Activated naive CD4-positive, alpha-beta T cell treated with anti-CD3 and anti-CD28 coated beads for 36 hours (primary cell): Measurements from ENCODE around the gene PJA1. TPM values are rescaled to one million over a fixed set of nuclear protein-coding genes. Genes with fewer than 3 reads are reported as not detected.

Experiments
- CTCF ChIA-PET: fragments of 350-600 bp; sonication (Branson Sonifier 250); formaldehyde crosslinking; loops from one replicate; lab custom pipeline; 2021; ENCODE audit warnings: antibody characterized with exemption; lab: Charles Lee
- DNase-seq: peaks from one replicate; pipeline ENCODE4 v3.0.0-alpha.2; 2020
- H3K27ac Mint-ChIP-seq: one replicate; pipeline ENCODE4 v1.8.0; 2021; ENCODE audit warnings: mild to moderate bottlenecking, mixed read lengths
- H3K27me3 Mint-ChIP-seq: one replicate; pipeline ENCODE4 v1.8.0; 2021; ENCODE audit warnings: low read depth, mixed read lengths
- H3K36me3 Mint-ChIP-seq: one replicate; pipeline ENCODE4 v1.8.0; 2021; ENCODE audit warnings: low read depth, mixed read lengths
- H3K4me1 Mint-ChIP-seq: one replicate; pipeline ENCODE4 v1.8.0; 2021; ENCODE audit warnings: low read depth, mixed read lengths
- H3K4me3 Mint-ChIP-seq: one replicate; pipeline ENCODE4 v1.8.0; 2021; ENCODE audit warnings: mild to moderate bottlenecking, moderate library complexity, mixed read lengths
- H3K9me3 Mint-ChIP-seq: one replicate; pipeline ENCODE4 v1.8.0; 2021; ENCODE audit warnings: mixed read lengths
- intact Hi-C: fragments of 100-400 bp; cut with micrococcal nuclease; formaldehyde crosslinking; loops from one replicate; pipeline ENCODE4 v1.15.1; 2023
- total RNA-seq, 2 experiments: library from RNA; stranded (reverse); gene quantifications; one replicate each; pipeline ENCODE4 v1.2.3, GENCODE V29; 2021

The PJA1 gene
- total RNA-seq, 2 experiments from 2014 or later: 10.7 to 11.0 TPM

GRCh38 chrX:69136546-69137331 lies 28.5 kb downstream of the PJA1 start:
- intact Hi-C loops: no loop called here
- Mint-ChIP-seq H3K9me3 (no peaks in the 10 kb centered on the region), H3K27ac (no peak overlapping the region), H3K4me3 (no peak overlapping the region), H3K36me3 (no peaks in the 10 kb centered on the region), H3K4me1 (no peaks in the 10 kb centered on the region), H3K27me3 (peaks cover 16% of the 10 kb centered on the region)
- CTCF ChIA-PET: no interaction called here
- no peak for DNase-seq

- Mint-ChIP-seq H3K27me3 (peaks cover 20% of the 10 kb centered on the region), H3K36me3 (no peaks in the 10 kb centered on the region), H3K4me1 (no peaks in the 10 kb centered on the region), H3K27ac (no peak overlapping the region), H3K4me3 (no peak overlapping the region), H3K9me3 (no peaks in the 10 kb centered on the region)
- no peak for DNase-seq
- CTCF ChIA-PET: no interaction called here
- intact Hi-C loops: no loop called here
These were observed 31.2 kb downstream of the PJA1 start for GRCh38 chrX:69133921-69134542.

GRCh38 chrX:69131886-69132285 lies 33.4 kb downstream of the PJA1 start:
- peaks cover 2% of the 10 kb centered on the region for H3K4me1 Mint-ChIP-seq
- no peak overlapping the region for H3K27ac Mint-ChIP-seq
- DNase-seq: no peak
- CTCF ChIA-PET: no interaction called here
- no peaks in the 10 kb centered on the region for H3K9me3 Mint-ChIP-seq
- no peak overlapping the region for H3K4me3 Mint-ChIP-seq
- intact Hi-C loops: no loop called here
- H3K27me3 Mint-ChIP-seq: peaks cover 22% of the 10 kb centered on the region
- no peaks in the 10 kb centered on the region for H3K36me3 Mint-ChIP-seq

GRCh38 chrX:69130439-69130838 lies 34.8 kb downstream of the PJA1 start:
- peaks cover 17% of the 10 kb centered on the region for H3K27me3 Mint-ChIP-seq
- H3K4me3 Mint-ChIP-seq: no peak overlapping the region
- H3K27ac Mint-ChIP-seq: no peak overlapping the region
- no peaks in the 10 kb centered on the region for H3K36me3 Mint-ChIP-seq
- CTCF ChIA-PET: no interaction called here
- no peak for DNase-seq
- intact Hi-C loops: no loop called here
- H3K4me1 Mint-ChIP-seq: peaks cover 2% of the 10 kb centered on the region
- H3K9me3 Mint-ChIP-seq: no peaks in the 10 kb centered on the region

GRCh38 chrX:69128588-69128987 lies 36.7 kb downstream of the PJA1 start:
- Mint-ChIP-seq H3K36me3 (no peaks in the 10 kb centered on the region), H3K27me3 (peaks cover 10% of the 10 kb centered on the region), H3K4me3 (no peak overlapping the region), H3K4me1 (peaks cover 2% of the 10 kb centered on the region), H3K9me3 (no peaks in the 10 kb centered on the region), H3K27ac (no peak overlapping the region)
- DNase-seq: no peak
- CTCF ChIA-PET: interaction anchor here (1.2 kb wide), 1 partner anchor 94 kb away, joined by 4 read pairs; no protein-coding TSS in a partner anchor
- intact Hi-C loops: no loop called here

- Mint-ChIP-seq H3K36me3 (no peaks in the 10 kb centered on the region), H3K9me3 (no peaks in the 10 kb centered on the region), H3K27ac (no peak overlapping the region), H3K27me3 (peaks cover 9% of the 10 kb centered on the region), H3K4me3 (no peak overlapping the region), H3K4me1 (peaks cover 2% of the 10 kb centered on the region)
- CTCF ChIA-PET: interaction anchor here (0.7 kb wide), 1 partner anchor 32 kb away, joined by 3 read pairs; no protein-coding TSS in a partner anchor
- DNase-seq: no peak
- intact Hi-C loops: no loop called here
These were observed 37.8 kb downstream of the PJA1 start for GRCh38 chrX:69127466-69127865.

GRCh38 chrX:69126642-69127041 lies 38.6 kb downstream of the PJA1 start:
- Mint-ChIP-seq H3K27ac (no peak overlapping the region), H3K27me3 (peaks cover 9% of the 10 kb centered on the region), H3K9me3 (no peaks in the 10 kb centered on the region), H3K4me3 (no peak overlapping the region), H3K36me3 (no peaks in the 10 kb centered on the region), H3K4me1 (peaks cover 2% of the 10 kb centered on the region)
- no peak for DNase-seq
- intact Hi-C loops: no loop called here
- CTCF ChIA-PET: interaction anchor here (0.6 kb wide), 1 partner anchor 39 kb away, joined by 3 read pairs; no protein-coding TSS in a partner anchor

GRCh38 chrX:69125094-69125493 lies 40.2 kb downstream of the PJA1 start:
- CTCF ChIA-PET: no interaction called here
- peaks cover 2% of the 10 kb centered on the region for H3K4me1 Mint-ChIP-seq
- no peaks in the 10 kb centered on the region for H3K9me3 Mint-ChIP-seq
- H3K27ac Mint-ChIP-seq: no peak overlapping the region
- no peaks in the 10 kb centered on the region for H3K36me3 Mint-ChIP-seq
- no peak for DNase-seq
- H3K27me3 Mint-ChIP-seq: peaks cover 6% of the 10 kb centered on the region
- no peak overlapping the region for H3K4me3 Mint-ChIP-seq
- intact Hi-C loops: no loop called here

- H3K27ac Mint-ChIP-seq: no peak overlapping the region
- intact Hi-C loops: no loop called here
- H3K4me1 Mint-ChIP-seq: peaks cover 2% of the 10 kb centered on the region
- CTCF ChIA-PET: no interaction called here
- no peaks in the 10 kb centered on the region for H3K36me3 Mint-ChIP-seq
- H3K4me3 Mint-ChIP-seq: no peak overlapping the region
- H3K9me3 Mint-ChIP-seq: no peaks in the 10 kb centered on the region
- DNase-seq: no peak
- peaks cover 5% of the 10 kb centered on the region for H3K27me3 Mint-ChIP-seq
These were observed 41.1 kb downstream of the PJA1 start for GRCh38 chrX:69124108-69124507.

GRCh38 chrX:69123481-69123880 lies 41.8 kb downstream of the PJA1 start:
- no peak for DNase-seq
- no peak overlapping the region for H3K4me3 Mint-ChIP-seq
- H3K4me1 Mint-ChIP-seq: peaks cover 2% of the 10 kb centered on the region
- peaks cover 5% of the 10 kb centered on the region for H3K27me3 Mint-ChIP-seq
- intact Hi-C loops: no loop called here
- no peaks in the 10 kb centered on the region for H3K9me3 Mint-ChIP-seq
- no peak overlapping the region for H3K27ac Mint-ChIP-seq
- CTCF ChIA-PET: interaction anchor here (1.0 kb wide), 1 partner anchor 30 kb away, joined by 4 read pairs; no protein-coding TSS in a partner anchor
- H3K36me3 Mint-ChIP-seq: no peaks in the 10 kb centered on the region

- DNase-seq: no peak
- no peaks in the 10 kb centered on the region for H3K4me1 Mint-ChIP-seq
- H3K4me3 Mint-ChIP-seq: no peak overlapping the region
- intact Hi-C loops: no loop called here
- H3K27me3 Mint-ChIP-seq: no peaks in the 10 kb centered on the region
- no peak overlapping the region for H3K27ac Mint-ChIP-seq
- CTCF ChIA-PET: no interaction called here
- no peaks in the 10 kb centered on the region for H3K36me3 Mint-ChIP-seq
- H3K9me3 Mint-ChIP-seq: no peaks in the 10 kb centered on the region
These were observed 43.8 kb downstream of the PJA1 start for GRCh38 chrX:69121321-69122000.

- Mint-ChIP-seq H3K36me3 (no peaks in the 10 kb centered on the region), H3K4me1 (no peaks in the 10 kb centered on the region), H3K27ac (no peak overlapping the region), H3K4me3 (no peak overlapping the region), H3K27me3 (no peaks in the 10 kb centered on the region), H3K9me3 (no peaks in the 10 kb centered on the region)
- no peak for DNase-seq
- intact Hi-C loops: no loop called here
- CTCF ChIA-PET: no interaction called here
These were observed 44.8 kb downstream of the PJA1 start for GRCh38 chrX:69120476-69120875.
